G401.6 (cell line): ENCODE data around the gene CEP89.
"Not testable (repeated sequence)": the region's sequence is repeated elsewhere in the genome, so short reads cannot be mapped to it uniquely, and the experiment has no call there.

Experiments
- FAIRE-seq: peaks from 2 replicates; lab custom pipeline; 2012; peaks lifted over from hg19 to GRCh38; lab: Jason Lieb, UNC

Gene CEP89

DNA sequence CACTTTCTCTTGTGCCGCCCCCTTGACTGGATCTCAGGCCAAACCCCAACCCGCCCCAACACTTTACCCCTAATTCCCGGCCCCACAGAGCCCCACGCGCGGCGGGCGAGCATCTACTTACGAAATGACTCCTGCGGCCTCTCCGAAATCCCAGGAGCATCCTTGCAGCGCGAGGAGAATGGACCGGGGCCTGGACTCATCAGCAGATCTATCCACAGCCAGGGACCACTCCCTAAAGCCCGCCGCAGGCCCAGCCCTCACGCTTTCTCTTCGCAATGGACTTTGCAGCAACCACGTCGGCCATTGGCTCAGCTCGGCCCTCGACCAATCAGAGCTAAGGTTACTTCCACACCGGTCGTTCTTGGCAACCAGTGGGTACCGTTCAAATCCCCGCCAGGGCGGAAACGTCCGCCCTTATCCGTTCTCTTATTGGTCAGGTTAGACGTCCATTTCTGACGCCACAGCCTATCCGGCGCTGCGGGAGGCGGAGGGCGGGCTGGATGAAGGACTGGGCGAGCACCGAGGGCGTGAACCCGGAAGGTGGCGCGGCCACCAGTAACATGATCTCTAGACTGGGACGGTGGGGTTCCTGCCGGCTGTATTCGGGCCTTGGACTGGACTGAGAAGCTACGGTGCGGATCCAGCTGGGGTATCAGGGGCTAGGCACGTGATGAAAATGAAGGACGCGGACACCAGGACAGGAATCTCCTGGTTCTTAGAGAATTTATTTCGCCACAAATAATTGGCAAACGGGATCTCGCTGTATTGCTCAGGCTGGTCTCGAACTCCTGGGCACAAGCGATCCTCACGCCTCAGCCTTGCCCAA, at the start of gene CEP89, which contains the start of gene FAAP24:
Gene CEP89, minus strand, starts transcription at position 244 of the 826 bp plus-strand sequence. Its CDS starts 84 bp downstream, at position 160.
Gene FAAP24, plus strand, starts transcription at position 528 of the 826 bp plus-strand sequence. CDS start 955 bp downstream, outside the sequence.
- peak; percentile 99 for FAIRE-seq

DNA sequence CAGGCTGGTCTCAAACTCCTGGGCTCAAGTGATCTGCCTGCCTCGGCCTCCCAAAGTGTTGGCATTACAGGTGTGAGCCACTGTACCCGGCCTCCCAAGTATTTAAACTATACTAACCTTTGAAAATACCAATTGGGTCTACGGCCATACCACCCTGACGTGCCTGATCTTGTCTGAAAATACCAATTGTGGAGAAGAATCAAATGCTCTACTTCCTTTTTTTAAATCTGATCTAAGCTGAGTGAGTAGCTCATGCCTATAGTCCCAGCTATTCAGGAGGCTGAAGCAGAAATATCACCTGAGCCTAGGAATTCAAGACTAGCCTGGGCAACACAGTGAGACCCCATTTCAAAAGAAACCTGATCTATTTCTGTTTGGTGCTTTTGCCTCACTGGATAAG, 39.1 kb upstream of the CEP89 start:
- not testable (repeated sequence) for FAIRE-seq

DNA sequence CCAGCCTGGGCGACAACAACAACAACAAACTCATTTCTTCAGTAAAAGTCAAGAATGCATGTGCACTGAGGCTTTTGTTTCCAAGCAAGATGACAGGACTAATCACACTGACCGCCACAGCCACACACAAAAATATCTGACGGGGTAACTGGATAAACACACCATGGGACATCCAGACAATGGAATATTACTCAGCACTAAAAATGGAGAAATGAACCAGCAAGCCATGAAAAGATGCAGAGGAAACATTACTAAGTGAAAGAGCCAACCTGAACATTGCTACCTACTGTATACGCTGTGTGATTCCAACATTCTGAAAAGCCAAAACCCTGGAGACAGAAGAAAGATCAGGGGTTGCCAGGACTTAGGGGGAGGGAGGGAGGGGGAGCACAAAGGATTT, 37.0 kb upstream of the CEP89 start:
- no peak for FAIRE-seq

DNA sequence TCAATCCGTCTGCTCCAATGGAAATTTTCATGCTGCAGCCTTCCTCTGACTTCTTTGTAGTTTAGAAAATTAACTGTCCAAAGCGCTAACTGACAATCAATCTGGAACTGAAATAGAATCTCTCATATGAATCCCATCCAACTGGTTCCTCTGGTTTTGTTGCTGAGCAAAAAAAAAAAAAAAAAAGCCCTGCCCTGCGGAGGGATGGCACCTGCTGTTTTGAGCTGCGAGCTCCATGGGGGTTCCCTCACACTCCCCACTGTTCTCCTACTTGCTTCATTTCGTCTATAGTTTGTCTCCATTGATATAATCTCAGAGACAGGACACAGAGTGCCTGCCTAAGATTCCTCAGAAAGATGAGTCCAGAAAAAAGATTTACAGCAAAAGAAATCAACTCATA, 33.7 kb upstream of the CEP89 start:
- FAIRE-seq = no peak

DNA sequence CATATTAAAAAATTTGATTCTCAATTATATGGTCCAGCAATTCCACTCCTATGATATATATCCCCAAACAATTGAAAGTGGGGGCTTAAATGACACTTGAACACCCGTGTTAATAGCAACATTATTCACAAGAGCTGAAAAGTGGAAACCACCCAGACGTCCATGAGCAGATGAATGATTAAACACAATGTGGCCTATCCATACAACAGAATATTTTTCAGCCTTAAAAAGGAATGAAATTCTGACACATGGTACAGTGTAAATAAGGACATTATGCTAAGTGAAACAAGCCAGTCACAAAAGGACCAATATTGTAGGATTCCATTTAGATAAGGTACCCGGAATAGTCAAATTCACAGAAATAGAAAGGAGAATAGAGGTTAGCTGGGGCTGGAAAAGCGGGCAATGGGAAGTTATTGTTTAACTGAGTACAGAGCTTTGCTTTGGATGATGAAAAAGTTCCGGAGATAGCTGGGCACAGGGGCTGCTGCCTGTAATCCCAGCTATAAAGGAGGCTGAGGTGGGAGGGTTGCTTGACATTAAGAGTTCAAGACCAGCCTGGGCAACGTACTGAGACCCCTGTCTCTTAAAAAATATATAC, 31.8 kb upstream of the CEP89 start:
- not testable (repeated sequence) for FAIRE-seq

DNA sequence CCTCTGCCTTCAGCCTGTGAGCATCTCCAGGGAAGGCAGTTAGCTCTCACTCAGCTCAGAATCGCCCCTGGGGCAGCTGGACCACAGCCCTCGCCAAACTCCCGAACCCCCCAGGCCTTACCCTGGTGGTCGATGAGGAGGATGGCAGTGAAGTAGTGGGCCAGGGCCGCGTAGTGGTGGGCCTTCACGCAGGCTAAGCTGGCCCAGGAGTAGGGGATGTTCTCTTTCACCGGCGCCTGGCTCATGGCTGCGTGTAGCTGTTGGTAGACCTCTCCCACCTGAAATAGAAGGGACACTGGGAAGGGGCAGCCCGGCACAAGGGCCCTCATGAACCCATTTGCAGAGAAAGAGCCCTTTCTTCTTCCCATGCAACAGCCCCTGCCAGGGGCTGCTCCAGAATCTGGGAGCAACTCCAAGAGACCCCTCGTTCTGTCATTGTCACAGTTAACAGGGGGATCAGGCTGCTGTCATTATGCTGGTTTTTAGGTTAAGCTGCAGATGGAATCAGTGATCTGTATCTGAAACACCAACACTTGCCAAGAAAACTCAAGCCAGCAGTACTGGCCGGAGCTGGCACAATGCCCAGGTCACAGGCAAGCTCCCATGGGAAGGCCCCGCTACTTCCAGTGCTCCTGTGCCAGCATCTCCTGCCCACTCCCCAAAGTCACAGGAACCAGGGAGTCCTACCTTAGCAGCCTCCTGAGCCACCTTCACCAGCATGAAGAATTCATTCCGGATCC, 30.5 kb upstream of the CEP89 start:
- FAIRE-seq = not testable (repeated sequence)

DNA sequence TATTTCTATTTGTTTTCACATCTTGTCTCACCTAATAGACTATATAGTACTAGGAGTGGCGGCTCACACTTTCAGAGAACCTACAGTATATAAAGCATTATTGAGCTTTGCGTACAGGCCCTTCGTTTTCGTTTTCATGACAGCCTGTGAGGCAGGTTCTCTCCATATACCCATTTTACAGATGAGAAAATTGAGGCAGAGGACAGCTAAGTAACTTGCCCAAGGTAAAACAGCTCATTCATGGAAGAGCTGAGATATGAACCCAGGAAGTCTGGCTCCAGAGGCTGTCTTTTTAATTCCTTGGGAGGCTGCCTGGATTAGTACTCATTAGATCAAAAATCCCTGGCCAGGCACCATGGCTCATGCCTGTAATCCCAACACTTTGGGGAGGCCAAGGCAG, 29.2 kb upstream of the CEP89 start:
- no peak for FAIRE-seq

DNA sequence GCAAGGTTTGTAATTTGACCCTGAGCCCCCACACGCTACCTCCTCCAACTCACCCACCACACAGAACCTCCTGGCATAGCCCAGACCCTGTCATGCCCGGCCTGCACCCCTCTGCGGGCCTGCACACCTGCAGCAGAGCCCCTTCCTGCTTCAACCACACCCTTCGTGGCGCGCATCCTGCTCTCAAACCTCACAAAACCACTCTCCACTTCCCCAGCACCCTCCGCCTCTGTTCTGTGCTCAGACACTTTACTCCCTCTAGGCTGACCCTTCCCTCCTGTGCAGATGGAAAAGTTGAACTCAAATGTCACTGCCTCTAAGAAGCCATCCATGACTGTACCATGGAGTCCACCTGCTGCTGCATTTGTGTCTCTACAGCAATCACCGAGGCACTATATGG, 28.8 kb upstream of the CEP89 start:
- no peak for FAIRE-seq

DNA sequence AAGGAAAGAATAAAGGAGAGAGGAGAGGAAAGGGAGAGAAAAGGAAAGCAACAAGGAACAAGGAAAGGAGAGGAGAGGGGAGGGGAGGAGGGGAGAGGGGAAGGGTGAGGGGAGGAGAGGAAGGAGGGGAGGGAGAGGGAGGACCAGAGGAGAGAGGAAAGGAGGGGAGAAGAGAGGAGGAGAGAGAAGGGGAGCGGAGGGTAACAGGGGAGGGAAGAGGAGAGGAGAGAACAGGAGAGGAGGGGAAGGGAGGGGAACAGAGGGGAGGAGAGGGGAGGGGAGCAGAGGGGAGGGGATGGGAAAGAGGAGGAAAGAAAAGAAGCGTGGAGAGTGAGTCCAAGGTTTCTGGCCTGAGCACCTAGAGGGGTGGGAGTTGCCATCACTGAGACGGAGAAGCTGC, 27.0 kb upstream of the CEP89 start:
- FAIRE-seq = no peak

DNA sequence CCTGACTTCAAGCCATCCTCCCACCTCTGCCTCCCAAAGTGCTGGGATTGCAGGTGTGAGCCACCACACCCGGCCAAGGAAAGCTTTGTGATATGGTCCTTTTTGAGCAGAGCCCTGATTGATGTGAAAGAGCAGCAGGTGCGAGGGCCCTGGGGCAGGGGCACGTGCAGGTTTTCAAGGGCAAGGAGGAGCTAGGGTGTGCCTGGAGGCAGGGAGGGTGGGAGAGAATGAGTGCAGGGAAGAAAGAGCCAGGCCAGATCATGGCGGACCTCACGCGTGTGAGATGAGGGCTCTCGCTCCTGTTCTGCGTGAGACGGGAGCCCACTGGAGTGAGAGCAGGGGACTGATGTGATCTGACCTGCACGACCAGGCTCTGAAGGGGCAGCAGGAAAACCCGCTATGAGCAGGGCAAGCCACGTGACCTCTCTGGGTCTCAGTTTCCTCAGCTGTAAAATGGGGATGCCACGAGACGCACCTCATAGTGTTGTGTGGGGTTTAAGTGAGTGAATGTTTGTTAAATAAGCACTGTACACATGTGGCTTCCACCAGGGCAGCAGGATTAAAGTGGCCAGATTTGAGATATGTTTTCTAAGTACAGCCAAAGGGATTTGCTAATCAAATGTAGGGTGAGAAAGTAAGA, 26.1 kb upstream of the CEP89 start:
- FAIRE-seq = no peak

DNA sequence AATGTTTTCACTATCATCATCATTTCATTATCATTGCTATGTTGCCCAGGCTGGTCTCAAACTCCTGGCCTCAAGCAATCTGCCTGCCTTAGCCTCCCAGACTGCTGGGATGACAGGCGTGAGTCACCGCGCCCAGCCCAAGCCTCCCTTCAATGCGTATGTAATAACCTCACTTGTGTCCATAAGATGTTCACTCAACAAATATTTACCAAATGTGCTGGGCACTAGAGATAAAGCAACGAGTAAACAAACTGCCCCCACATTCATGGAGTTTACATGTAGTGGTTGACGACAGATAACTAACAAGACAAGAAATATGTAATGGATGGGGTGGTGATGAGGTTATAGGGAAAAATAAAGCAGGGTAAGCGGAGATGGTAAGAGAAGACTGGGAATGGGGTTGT, 25.3 kb upstream of the CEP89 start:
- not testable (repeated sequence) for FAIRE-seq

DNA sequence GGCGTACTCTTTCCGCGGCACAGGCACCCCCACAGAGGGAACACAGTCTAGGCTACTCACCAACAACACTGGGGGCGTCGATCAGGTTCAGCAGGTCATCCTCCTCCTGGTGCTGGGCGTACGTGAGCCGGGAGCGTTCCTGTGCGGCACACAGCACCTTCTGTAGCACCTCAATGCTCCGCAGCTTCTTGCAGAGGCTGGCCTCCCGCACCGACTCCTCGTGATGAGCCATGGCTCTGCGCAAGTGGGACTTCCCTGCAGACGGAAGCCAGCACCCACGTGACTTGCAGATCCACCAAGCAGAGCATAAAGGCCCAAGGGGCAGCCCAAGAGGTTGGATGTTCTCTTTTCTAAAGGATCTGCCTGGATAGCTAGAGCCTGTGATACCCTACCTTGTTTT, 24.2 kb upstream of the CEP89 start:
- FAIRE-seq = not testable (repeated sequence)

DNA sequence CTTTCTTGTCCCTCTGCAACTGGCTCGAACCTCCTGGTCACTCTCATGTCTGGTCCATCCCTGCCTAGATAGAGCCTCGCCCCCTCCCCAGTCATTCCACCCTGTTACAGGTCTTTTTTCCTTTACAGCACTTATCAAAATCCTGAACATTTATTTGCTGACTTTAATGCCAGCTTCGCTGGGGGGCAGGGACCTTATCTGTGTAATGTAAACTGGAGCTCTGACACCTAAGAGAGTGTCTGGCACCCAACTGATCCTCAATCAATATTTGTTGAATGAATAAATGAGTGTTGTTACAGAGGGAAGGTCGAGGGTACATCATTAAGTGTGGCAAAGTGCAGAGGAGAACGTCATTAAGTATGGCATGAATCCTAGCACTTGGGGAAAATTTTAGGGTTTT, 17.0 kb upstream of the CEP89 start:
- no peak for FAIRE-seq

DNA sequence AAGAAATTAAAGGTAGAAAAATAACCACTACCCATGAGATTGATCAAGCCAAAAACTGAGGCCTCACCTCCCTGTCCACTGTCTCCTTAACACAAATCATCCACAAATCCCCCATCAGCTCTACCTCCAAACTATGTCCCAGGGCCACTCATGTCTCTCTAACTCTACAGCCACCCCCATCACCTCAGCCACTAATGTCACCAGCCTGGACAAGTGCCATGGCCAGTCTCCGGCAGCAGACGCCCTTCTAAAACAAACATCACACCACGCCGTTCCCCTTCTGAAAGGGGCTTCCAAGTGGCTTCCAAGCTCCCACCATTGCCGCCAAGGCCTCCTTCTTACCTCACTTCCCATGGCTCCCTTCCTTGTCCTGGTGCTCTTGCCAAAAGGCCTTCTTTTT, 16.5 kb upstream of the CEP89 start:
- FAIRE-seq = not testable (repeated sequence)

DNA sequence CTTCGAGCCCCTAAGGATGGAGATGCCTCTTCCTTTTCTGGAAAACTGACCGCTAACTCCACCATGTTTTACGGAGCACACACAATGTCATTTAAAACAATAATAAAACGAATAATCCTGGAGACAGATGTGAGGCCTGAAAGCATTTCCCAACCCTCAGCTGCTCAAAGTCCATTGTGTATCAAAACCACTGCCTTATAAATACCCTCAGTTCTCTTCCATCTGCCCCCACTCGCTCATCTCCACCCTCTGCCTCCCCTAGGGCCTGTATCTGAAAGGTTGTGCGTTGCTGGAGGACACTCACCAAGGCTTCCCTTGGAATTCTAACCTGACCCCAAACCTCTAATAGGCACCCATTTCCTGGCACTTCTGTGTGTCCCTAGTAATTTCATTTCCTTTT, 10.7 kb upstream of the CEP89 start:
- FAIRE-seq = not testable (repeated sequence)

DNA sequence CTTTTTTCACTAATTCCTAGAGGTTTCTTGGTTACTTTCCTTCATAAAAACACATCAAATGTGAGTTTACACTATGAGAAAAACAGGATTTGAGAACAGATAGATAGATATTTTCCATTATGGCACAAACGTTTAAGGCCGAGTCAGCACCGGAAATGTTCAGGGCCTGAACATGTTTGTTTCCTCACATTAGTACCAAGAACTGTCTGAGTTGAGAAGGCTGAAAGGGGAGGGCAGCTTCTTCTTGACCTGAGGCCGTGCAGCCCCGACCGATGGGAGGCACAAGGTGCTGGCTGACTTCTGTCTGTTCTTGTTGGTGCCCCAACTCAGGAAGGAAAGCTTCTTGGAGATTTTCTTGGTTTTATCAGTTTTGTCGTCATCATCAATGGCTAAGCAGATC, 8.0 kb upstream of the CEP89 start:
- not testable (repeated sequence) for FAIRE-seq

DNA sequence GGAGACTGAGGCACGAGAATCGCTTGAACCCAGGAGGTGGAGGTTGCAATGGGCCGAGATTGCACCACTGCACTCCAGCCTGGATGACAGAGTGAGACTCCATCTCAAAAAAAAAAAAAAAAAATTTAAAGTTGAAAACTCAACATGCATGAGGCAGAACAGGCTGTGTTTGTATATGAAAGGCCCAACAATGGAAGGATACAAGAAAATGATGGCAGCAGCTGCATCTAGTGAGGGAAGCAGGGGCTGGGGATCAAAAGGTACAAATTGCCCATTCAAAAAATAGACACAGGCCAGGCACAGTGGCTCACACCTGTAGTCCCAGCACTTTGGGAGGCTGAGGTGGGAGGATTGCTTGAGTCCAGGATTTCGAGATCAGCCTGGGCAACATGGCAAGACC, 6.1 kb upstream of the CEP89 start:
- not testable (repeated sequence) for FAIRE-seq

DNA sequence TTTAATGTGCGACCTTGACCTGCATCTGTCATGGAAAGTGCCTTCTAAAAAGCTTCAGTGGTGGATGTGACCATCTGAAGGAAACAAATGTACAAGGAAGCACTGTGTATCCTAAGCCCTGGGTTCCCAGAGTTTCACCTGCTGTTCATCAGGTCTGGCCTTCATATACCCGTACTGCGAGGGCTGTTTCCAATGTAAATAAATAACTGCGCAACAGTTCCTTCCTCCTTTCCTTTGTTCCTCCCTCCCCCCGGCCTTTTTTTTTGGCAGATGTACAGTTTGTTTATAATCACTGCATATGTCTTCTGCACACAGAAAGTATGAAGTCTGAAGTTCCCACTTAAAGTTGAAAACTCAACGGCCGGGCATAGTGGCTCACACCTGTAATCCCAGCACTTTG, 5.5 kb upstream of the CEP89 start:
- FAIRE-seq = no peak

DNA sequence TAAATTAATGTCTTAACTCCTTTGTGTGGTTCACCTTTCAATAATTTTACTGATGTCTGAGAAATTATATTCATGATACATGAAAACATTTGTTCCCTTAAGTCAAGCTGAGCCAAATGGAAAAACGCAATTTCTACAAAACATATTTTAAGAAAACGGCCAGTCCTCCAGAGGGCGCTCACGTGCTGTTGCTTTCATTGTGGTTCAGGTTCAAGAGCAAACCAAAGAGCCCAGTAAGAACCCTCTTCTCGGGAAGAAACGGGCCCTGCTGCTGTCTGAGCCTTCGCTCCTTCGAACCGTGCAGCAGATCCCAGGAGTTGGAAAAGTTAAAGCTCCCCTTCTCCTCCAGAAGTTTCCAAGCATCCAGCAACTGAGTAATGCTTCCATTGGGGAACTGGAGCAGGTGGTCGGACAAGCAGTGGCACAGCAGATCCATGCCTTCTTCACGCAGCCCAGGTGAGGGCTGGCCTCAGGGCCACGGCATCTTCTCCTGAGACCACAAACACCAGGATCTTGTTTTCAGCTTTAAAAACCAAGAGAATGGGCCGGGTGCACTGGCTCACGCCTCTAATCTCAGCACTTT, 4.6 kb upstream of the CEP89 start:
- peak; percentile 56 for FAIRE-seq

DNA sequence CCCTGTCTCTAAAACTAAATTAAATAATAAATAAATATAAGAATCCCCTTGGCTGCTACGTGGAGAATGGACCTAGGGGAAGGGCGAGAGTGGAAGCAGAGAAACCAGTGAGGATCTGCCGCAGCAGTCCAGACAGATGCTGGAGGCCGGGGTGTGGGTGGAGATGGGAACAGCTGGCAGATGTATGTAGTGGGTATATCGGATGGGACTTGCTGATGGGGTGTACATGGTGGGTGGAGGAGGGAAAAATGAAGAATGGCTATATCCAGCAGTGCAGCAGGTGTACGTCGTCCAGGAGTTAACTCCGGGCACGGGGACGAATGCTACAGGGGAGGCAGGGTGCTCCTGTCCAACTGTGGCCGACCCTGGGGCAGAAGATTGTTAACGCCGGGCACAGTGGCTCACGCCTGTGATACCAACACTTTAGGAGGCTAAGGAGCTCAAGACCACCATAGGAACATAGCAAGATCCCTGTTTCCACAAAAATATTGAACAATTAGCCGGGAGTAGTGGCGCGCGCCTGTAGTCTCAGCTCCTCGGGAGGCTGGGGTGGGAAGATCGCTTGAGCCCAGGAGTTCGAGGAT, 654 bp downstream of the CEP89 start:
- FAIRE-seq = no peak

DNA sequence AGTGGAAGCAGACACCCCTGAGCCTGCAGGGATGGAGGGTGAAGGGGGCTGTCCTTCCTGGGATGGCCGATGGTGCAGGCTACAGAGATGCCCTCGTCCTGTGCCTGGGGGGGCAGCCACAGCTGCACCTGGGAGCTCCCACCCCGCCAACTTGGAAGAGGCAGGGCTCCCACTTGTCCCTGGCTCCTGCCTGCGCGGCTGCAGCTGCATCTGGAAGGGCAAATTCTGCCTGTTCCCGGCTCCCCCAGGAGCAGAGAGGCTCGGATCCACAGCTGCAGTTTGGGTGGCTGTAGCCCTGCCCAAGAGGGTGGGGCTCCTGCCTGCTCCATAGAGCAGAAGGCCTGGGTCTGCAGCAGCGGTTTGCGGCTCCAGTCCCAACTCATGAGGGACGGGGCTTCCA, 2.2 kb downstream of the CEP89 start:
- FAIRE-seq = no peak

DNA sequence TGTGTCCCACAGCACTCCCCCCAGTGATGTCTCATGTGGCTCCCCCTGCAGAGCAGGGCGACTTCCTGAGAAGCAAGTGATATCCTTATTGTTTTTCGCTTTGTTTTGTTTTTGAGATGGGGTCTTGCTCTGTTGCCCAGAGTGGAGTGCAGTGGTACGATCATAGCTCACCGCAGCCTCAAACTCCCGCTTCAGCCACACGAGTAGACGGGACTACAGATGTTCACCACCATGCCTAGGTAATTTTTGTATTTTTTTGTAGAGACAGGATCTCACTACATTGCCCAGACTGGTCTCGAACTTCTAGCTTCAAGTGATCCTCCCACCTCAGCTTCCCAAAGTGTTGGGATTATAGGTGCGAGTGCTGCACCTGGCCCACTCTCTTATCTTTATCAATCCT, 5.0 kb downstream of the CEP89 start:
- FAIRE-seq = no peak
